PC-9 (cell line): ENCODE data around the gene SYTL5.

Experiments used
- CTCF ChIP-seq: fragments of 200-600 bp; sonication (generic); conservative IDR thresholded peaks from 2 replicates; pipeline ENCODE4 v1.6.1; 2017; ENCODE audit warnings: mixed run types, antibody characterized with exemption, mild to moderate bottlenecking, moderate library complexity
- EZH2 ChIP-seq: fragments of 200-600 bp; sonication (generic); IDR thresholded peaks from 2 replicates; pipeline ENCODE4 v1.8.0; 2017; ENCODE audit warnings: antibody characterized with exemption, low read depth

DNA sequence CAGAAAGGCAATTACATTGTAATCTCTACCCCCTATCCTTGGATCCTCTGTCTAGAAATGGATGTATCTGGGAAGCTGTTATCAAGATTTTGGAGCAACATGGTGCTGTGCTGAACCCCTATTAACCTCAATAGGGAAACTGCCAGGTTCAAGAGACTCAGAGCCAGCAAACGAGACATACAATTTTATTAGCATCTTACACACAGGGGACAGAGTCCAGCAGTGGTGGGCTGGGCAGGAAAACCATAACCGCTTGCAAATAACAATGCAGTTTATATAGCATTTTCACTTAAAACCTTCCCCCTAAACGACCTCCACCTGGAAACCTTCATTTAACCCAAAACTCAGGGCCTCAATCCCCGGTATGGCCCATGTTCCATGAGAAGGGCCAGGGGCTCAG lies 79.5 kb downstream of the SYTL5 start:
- TF ChIP-seq CTCF (no peak), EZH2 (no peak)
